GM12878 (cell line): ENCODE data around the gene ZGLP1. TPM values are rescaled to one million over a fixed set of nuclear protein-coding genes. Genes with fewer than 3 reads are reported as not detected.

Experiments
- ATAC-seq: fragments of 200-7000 bp; cut with Tn5 transposase; 3 replicates; pipeline ENCODE4 v1.9.1; 2020; ENCODE audit warnings: mild to moderate bottlenecking, moderate library complexity
- BruUV-seq: library from RNA; stranded (reverse); fragments of 400-500 nt; replicated peaks from 2 replicates; lab custom pipeline; 2021; lab: Mats Ljungman, UMichigan
- CTCF ChIA-PET: fragments of 300-600 bp; sonication (Branson Sonifier 250); formaldehyde crosslinking; extraction: SDS; loops from one replicate; lab custom pipeline; 2021; ENCODE audit warnings: inconsistent platforms; lab: Yijun Ruan, JAX
- POLR2A ChIA-PET: fragments of 350-600 bp; formaldehyde crosslinking; extraction: SDS; loops from one replicate; lab custom pipeline; 2021; ENCODE audit warnings: inconsistent platforms; lab: Charles Lee
- RAD21 ChIA-PET: fragments of 300-600 bp; sonication (Branson Sonifier 250); formaldehyde crosslinking; loops from one replicate; lab custom pipeline; 2023; ENCODE audit warnings: antibody characterized with exemption; ENCODE audit not compliant: unreplicated experiment; lab: Charles Lee
- SMC1A ChIA-PET: fragments of 300-600 bp; sonication (Branson Sonifier 250); formaldehyde crosslinking; loops from one replicate; lab custom pipeline; 2023; ENCODE audit not compliant: unreplicated experiment, uncharacterized antibody; lab: Charles Lee
- DNase-seq: peaks from one replicate; pipeline ENCODE4 v3.0.0-alpha.2; 2011; ENCODE audit warnings: low read depth, low spot score
- FAIRE-seq: peaks from 3 replicates; lab custom pipeline; 2011; peaks lifted over from hg19 to GRCh38; lab: Jason Lieb, UNC
- H2AFZ ChIP-seq: 2 replicates; pipeline ENCODE4 v1.6.0; 2011; ENCODE audit warnings: low read depth, low read length, control low read depth; ENCODE audit not compliant: control insufficient read depth
- H3K27ac ChIP-seq: 2 replicates; pipeline ENCODE4 v1.5.1; 2011; ENCODE audit warnings: control low read depth; ENCODE audit not compliant: control insufficient read depth, insufficient read depth
- H3K27me3 ChIP-seq, 2 experiments: replicated peaks in 1 of 2; 2 replicates each; pipeline versions ENCODE4 v1.6.0 to v1.6.1; 2011; ENCODE audit warnings: low read length in 1 of 2; ENCODE audit not compliant: control insufficient read depth in 2 of 2, insufficient read depth in 2 of 2
- H3K36me3 ChIP-seq, 2 experiments: 2 replicates each; pipeline ENCODE4 v1.5.1; 2011; ENCODE audit warnings: low read length in 1 of 2; ENCODE audit not compliant: control insufficient read depth in 2 of 2, insufficient read depth in 2 of 2
- H3K4me1 ChIP-seq: 2 replicates; pipeline ENCODE4 v1.6.1; 2011; ENCODE audit warnings: mild to moderate bottlenecking, low read length, moderate library complexity, mixed read lengths; ENCODE audit not compliant: control insufficient read depth, insufficient read depth
- H3K4me2 ChIP-seq: 2 replicates; pipeline ENCODE4 v1.6.0; 2011; ENCODE audit warnings: control low read depth; ENCODE audit not compliant: control insufficient read depth, insufficient read depth
- H3K4me3 ChIP-seq: fragments of 200-600 bp; sonication (generic); 2 replicates; pipeline ENCODE4 v1.5.1; 2016
- H3K79me2 ChIP-seq: 2 replicates; pipeline ENCODE4 v1.6.0; 2011; ENCODE audit warnings: low read length; ENCODE audit not compliant: control insufficient read depth, insufficient read depth
- H3K9ac ChIP-seq: 2 replicates; pipeline ENCODE4 v1.8.0; 2011; ENCODE audit warnings: low read length, control low read depth, mixed read lengths; ENCODE audit not compliant: control insufficient read depth, insufficient read depth
- H3K9me3 ChIP-seq: replicated peaks from 3 replicates; pipeline ENCODE4 v1.5.1; 2011; ENCODE audit warnings: mild to moderate bottlenecking, low read length; ENCODE audit not compliant: control insufficient read depth, insufficient read depth
- H4K20me1 ChIP-seq: 2 replicates; pipeline ENCODE4 v1.6.0; 2011; ENCODE audit not compliant: control insufficient read depth, insufficient read depth
- CBX3 ChIP-seq: fragments of 200-600 bp; sonication (generic); IDR thresholded peaks from 2 replicates; pipeline ENCODE4 v1.6.1; 2016; ENCODE audit warnings: low read depth, borderline replicate concordance
- DPF2 ChIP-seq: fragments of 450-650 bp; IDR thresholded peaks from 2 replicates; pipeline ENCODE4 v1.6.1; 2017; ENCODE audit warnings: mild to moderate bottlenecking
- ESRRA ChIP-seq: IDR thresholded peaks from 2 replicates; pipeline ENCODE4 v1.6.1; 2012; ENCODE audit warnings: mild to moderate bottlenecking, low read length, improper control_type of control experiment
- EZH2 ChIP-seq: IDR thresholded peaks from 2 replicates; pipeline ENCODE4 v1.6.1; 2012; ENCODE audit warnings: low read depth, mild to moderate bottlenecking, control low read depth, inconsistent platforms, low read length, borderline replicate concordance; ENCODE audit not compliant: control insufficient read depth
- MTA3 ChIP-seq: IDR thresholded peaks from 2 replicates; pipeline ENCODE4 v1.6.1; 2012; ENCODE audit warnings: low read length, inconsistent platforms, borderline replicate concordance
- MYC ChIP-seq: IDR thresholded peaks from 2 replicates; pipeline ENCODE4 v1.6.1; 2011; ENCODE audit warnings: mild to moderate bottlenecking, low read length, moderate library complexity, inconsistent platforms; ENCODE audit not compliant: insufficient read depth, insufficient replicate concordance, insufficient read length, severe bottlenecking
- PML ChIP-seq: IDR thresholded peaks from 2 replicates; pipeline ENCODE4 v1.6.1; 2012; ENCODE audit warnings: low read length, inconsistent platforms
- RB1 ChIP-seq: fragments of 450-650 bp; formaldehyde crosslinking; IDR thresholded peaks from 2 replicates; pipeline ENCODE4 v1.6.1; 2017; ENCODE audit warnings: mild to moderate bottlenecking, borderline replicate concordance
- SUZ12 ChIP-seq: fragments of 200-600 bp; sonication (generic); IDR thresholded peaks from one replicate; pipeline ENCODE4 v1.6.1; 2018; ENCODE audit warnings: antibody characterized with exemption, mild to moderate bottlenecking; ENCODE audit not compliant: unreplicated experiment
- WGBS: methylation state at CpG from one replicate; pipeline ENCODE4 v1.1.6; 2016; ENCODE audit warnings: low lambda C conversion rate; ENCODE audit not compliant: insufficient replicate concordance, insufficient coverage; ENCODE audit errors: missing lambda C conversion rate; 5-methylcytosine and 5-hydroxymethylcytosine counted together
- in situ Hi-C: fragments of 300-500 bp; cut with MboI; formaldehyde crosslinking; loops from 9 replicates; pipeline ENCODE4 v1.14.3; 2018; ENCODE audit warnings: mixed read lengths
- intact Hi-C: fragments of 100-400 bp; cut with micrococcal nuclease; formaldehyde crosslinking; loops from one replicate; pipeline ENCODE4 v1.14.2; 2022; ENCODE audit not compliant: unreplicated experiment
- polyA plus RNA-seq, 11 experiments: library from polyadenylated mRNA; depleted of rRNA in 4 of 11; unstranded in 6 of 11; stranded (reverse) in 5 of 11; fragments of >200 nt; fragmentation: Nextera tagmentation in 4 of 11; fragmentation: Illumina TruSeq in 1 of 11; extraction: Ambion mirVana in 4 of 11; extraction: Trizol in 1 of 11; gene quantifications; 1 replicate in 1 of 11; 2 replicates in 10 of 11; pipeline versions ENCODE4 v1.2.1 to v1.2.3, GENCODE V29; 2011 to 2016; ENCODE audit warnings: inconsistent platforms in 2 of 11, missing spikeins in 2 of 11, low read depth in 1 of 11
- total RNA-seq, 4 experiments: library from RNA; depleted of rRNA in 3 of 4; stranded (reverse); fragments of >200 nt in 3 of 4; fragmentation: Illumina TruSeq in 1 of 4; extraction: Trizol in 1 of 4; gene quantifications; 2 replicates each; pipeline versions ENCODE4 v1.2.1 to v1.2.3, GENCODE V29; 2013 to 2021
- TF ChIP-seq, protein P1 (sequence below): fragments of 450-650 bp; IDR thresholded peaks from 2 replicates; pipeline ENCODE4 v1.6.1; 2016; ENCODE audit warnings: mild to moderate bottlenecking

The ZGLP1 gene
- total and polyA plus RNA-seq, 10 of the 15 experiments (the other 5 are each of a cell fraction or from before 2014, with no cell fraction given), result 0.29 to 5.6 (median 1.3) TPM

GRCh38 chr19:10335352-10335985, 25.9 kb upstream of the ZGLP1 start:
- POLR2A ChIA-PET, result interaction anchor here (0.6 kb wide), 1 partner anchor 28 kb away, joined by 3 read pairs; no protein-coding TSS in a partner anchor
- intact Hi-C loops, result no loop called here
- no TSS peak for BruUV-seq

More at GRCh38 chr19:10335352-10335985, 25.9 kb upstream of the ZGLP1 start:
- ChIA-PET RAD21 (interaction anchor here (0.5 kb wide), 1 partner anchor 41 kb away, joined by 3 read pairs; no protein-coding TSS in a partner anchor), CTCF (no interaction called here), SMC1A (no interaction called here)
- no peak overlapping the region for H3K9ac ChIP-seq
- H3K9me3 ChIP-seq, result no peaks in the 10 kb centered on the region
- H4K20me1 ChIP-seq, result no peaks in the 10 kb centered on the region
- no peak overlapping the region for H3K27ac ChIP-seq
- TF ChIP-seq SUZ12, result no peak
- no peak for TF ChIP-seq MYC
- no peak for TF ChIP-seq DPF2
- TF ChIP-seq MTA3, result no peak
- no peak for TF ChIP-seq EZH2
- no peak for TF ChIP-seq PML
- TF ChIP-seq RB1, result no peak
- TF ChIP-seq, protein P1, sequence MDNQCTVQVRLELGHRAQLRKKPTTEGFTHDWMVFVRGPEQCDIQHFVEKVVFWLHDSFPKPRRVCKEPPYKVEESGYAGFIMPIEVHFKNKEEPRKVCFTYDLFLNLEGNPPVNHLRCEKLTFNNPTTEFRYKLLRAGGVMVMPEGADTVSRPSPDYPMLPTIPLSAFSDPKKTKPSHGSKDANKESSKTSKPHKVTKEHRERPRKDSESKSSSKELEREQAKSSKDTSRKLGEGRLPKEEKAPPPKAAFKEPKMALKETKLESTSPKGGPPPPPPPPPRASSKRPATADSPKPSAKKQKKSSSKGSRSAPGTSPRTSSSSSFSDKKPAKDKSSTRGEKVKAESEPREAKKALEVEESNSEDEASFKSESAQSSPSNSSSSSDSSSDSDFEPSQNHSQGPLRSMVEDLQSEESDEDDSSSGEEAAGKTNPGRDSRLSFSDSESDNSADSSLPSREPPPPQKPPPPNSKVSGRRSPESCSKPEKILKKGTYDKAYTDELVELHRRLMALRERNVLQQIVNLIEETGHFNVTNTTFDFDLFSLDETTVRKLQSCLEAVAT, result no peak
- no peak for TF ChIP-seq ESRRA
- TF ChIP-seq CBX3, result no peak
- H3K4me3 ChIP-seq, result no peak overlapping the region
- in situ Hi-C loops, result no loop called here
- DNase-seq (no peak), FAIRE-seq (no peak), ATAC-seq (no peak)
- peaks cover 25% of the 10 kb centered on the region for H3K4me1 ChIP-seq
- peaks cover 48% of the 10 kb centered on the region for H3K79me2 ChIP-seq
- H3K27me3 ChIP-seq, result no peaks in the 10 kb centered on the region
- H3K36me3 ChIP-seq, result peaks cover 4 to 10% of the 10 kb centered on the region in 2 experiments; a peak in 3 of 4 replicates
- no peak overlapping the region for H2AFZ ChIP-seq
- no peak overlapping the region for H3K4me2 ChIP-seq
- WGBS, result 93% methylated on average over 26 of the region's 26 CpGs
